ENCODE results near the gene MAP4K1. TPM values are rescaled to one million over a fixed set of nuclear protein-coding genes. Genes with fewer than 3 reads are reported as not detected.

Gene MAP4K1
- total RNA-seq, 1 donor, result 0.72 TPM

GRCh38 chr19:38543286-38543806 lies 74.4 kb downstream of the MAP4K1 start:
- H3K27me3 ChIP-seq (ENCODE audit: insufficient read depth, low read length), result no peaks in the 10 kb centered on the region
- H3K79me2 ChIP-seq (ENCODE audit: insufficient read depth, low read length), result no peaks in the 10 kb centered on the region
- peaks cover 12% of the 10 kb centered on the region for H3K4me1 ChIP-seq (ENCODE audit: insufficient read depth, low read length)
- H3K27ac ChIP-seq (ENCODE audit: low read depth, low read length), result no peak overlapping the region
- H4K20me1 ChIP-seq (ENCODE audit: insufficient read depth, low read length), result no peaks in the 10 kb centered on the region
- no peaks in the 10 kb centered on the region for H3K36me3 ChIP-seq (ENCODE audit: insufficient read depth, low read length)
- no peaks in the 10 kb centered on the region for H3K9me3 ChIP-seq (ENCODE audit: low read depth, low read length)
- peak overlapping the region; percentile 47 for H2AFZ ChIP-seq (ENCODE audit: low read length)
- peak overlapping the region; percentile 35 for H3K4me3 ChIP-seq (ENCODE audit: insufficient read depth, low read length)
- no peak for TF ChIP-seq CTCF (IDR thresholded peaks at IDR 0.05; ENCODE audit: extremely low read depth, low read depth, low read length)
- no peak for DNase-seq (ENCODE audit: insufficient read length, low spot score, missing footprints)
- no peak overlapping the region for H3K4me2 ChIP-seq (ENCODE audit: insufficient read depth, low read length)

- H3K4me2 ChIP-seq (ENCODE audit: insufficient read depth, low read length), result no peak overlapping the region
- H3K27me3 ChIP-seq (ENCODE audit: insufficient read depth, low read length), result no peaks in the 10 kb centered on the region
- no peaks in the 10 kb centered on the region for H3K9me3 ChIP-seq (ENCODE audit: low read depth, low read length)
- H3K79me2 ChIP-seq (ENCODE audit: insufficient read depth, low read length), result no peaks in the 10 kb centered on the region
- H3K4me1 ChIP-seq (ENCODE audit: insufficient read depth, low read length), result peaks cover 12% of the 10 kb centered on the region
- H2AFZ ChIP-seq (ENCODE audit: low read length), result no peak overlapping the region
- no peak overlapping the region for H3K4me3 ChIP-seq (ENCODE audit: insufficient read depth, low read length)
- no peak for TF ChIP-seq CTCF (IDR thresholded peaks at IDR 0.05; ENCODE audit: extremely low read depth, low read depth, low read length)
- no peaks in the 10 kb centered on the region for H3K36me3 ChIP-seq (ENCODE audit: insufficient read depth, low read length)
- DNase-seq (ENCODE audit: insufficient read length, low spot score, missing footprints), result no peak
- H4K20me1 ChIP-seq (ENCODE audit: insufficient read depth, low read length), result no peaks in the 10 kb centered on the region
- no peak overlapping the region for H3K27ac ChIP-seq (ENCODE audit: low read depth, low read length)
Observed at GRCh38 chr19:38542040-38542439, 75.7 kb downstream of the MAP4K1 start.

GRCh38 chr19:38539751-38540150 lies 78.0 kb downstream of the MAP4K1 start:
- no peaks in the 10 kb centered on the region for H3K79me2 ChIP-seq (ENCODE audit: insufficient read depth, low read length)
- TF ChIP-seq CTCF (IDR thresholded peaks at IDR 0.05; ENCODE audit: extremely low read depth, low read depth, low read length), result no peak
- H3K4me3 ChIP-seq (ENCODE audit: insufficient read depth, low read length), result no peak overlapping the region
- DNase-seq (ENCODE audit: insufficient read length, low spot score, missing footprints), result no peak
- no peak overlapping the region for H3K27ac ChIP-seq (ENCODE audit: low read depth, low read length)
- H3K9me3 ChIP-seq (ENCODE audit: low read depth, low read length), result peaks cover 8% of the 10 kb centered on the region
- H3K27me3 ChIP-seq (ENCODE audit: insufficient read depth, low read length), result no peaks in the 10 kb centered on the region
- H4K20me1 ChIP-seq (ENCODE audit: insufficient read depth, low read length), result no peaks in the 10 kb centered on the region
- H3K4me1 ChIP-seq (ENCODE audit: insufficient read depth, low read length), result peaks cover 7% of the 10 kb centered on the region
- H3K4me2 ChIP-seq (ENCODE audit: insufficient read depth, low read length), result no peak overlapping the region
- H3K36me3 ChIP-seq (ENCODE audit: insufficient read depth, low read length), result no peaks in the 10 kb centered on the region
- no peak overlapping the region for H2AFZ ChIP-seq (ENCODE audit: low read length)

- no peaks in the 10 kb centered on the region for H4K20me1 ChIP-seq (ENCODE audit: insufficient read depth, low read length)
- H3K27ac ChIP-seq (ENCODE audit: low read depth, low read length), result no peak overlapping the region
- H2AFZ ChIP-seq (ENCODE audit: low read length), result no peak overlapping the region
- no peaks in the 10 kb centered on the region for H3K27me3 ChIP-seq (ENCODE audit: insufficient read depth, low read length)
- no peaks in the 10 kb centered on the region for H3K4me1 ChIP-seq (ENCODE audit: insufficient read depth, low read length)
- H3K36me3 ChIP-seq (ENCODE audit: insufficient read depth, low read length), result no peaks in the 10 kb centered on the region
- no peak for DNase-seq (ENCODE audit: insufficient read length, low spot score, missing footprints)
- H3K9me3 ChIP-seq (ENCODE audit: low read depth, low read length), result peaks cover 12% of the 10 kb centered on the region
- no peaks in the 10 kb centered on the region for H3K79me2 ChIP-seq (ENCODE audit: insufficient read depth, low read length)
- H3K4me2 ChIP-seq (ENCODE audit: insufficient read depth, low read length), result no peak overlapping the region
- H3K4me3 ChIP-seq (ENCODE audit: insufficient read depth, low read length), result no peak overlapping the region
- TF ChIP-seq CTCF (IDR thresholded peaks at IDR 0.05; ENCODE audit: extremely low read depth, low read depth, low read length), result no peak
Observed at GRCh38 chr19:38538793-38539528, 78.8 kb downstream of the MAP4K1 start.

Data from osteoblast (primary cell).